H9 (cell line): ENCODE data around the gene JKAMP. TPM values are rescaled to one million over a fixed set of nuclear protein-coding genes. Genes with fewer than 3 reads are reported as not detected.

Experiments
- DNase-seq: peaks from one replicate; pipeline ENCODE4 v3.0.0-alpha.2; 2017
- H2AFZ ChIP-seq: one replicate; pipeline ENCODE4 v1.6.1; 2013; ENCODE audit warnings: mild to moderate bottlenecking, low read length, control low read depth, moderate library complexity
- H2AK5ac ChIP-seq: 2 replicates; pipeline ENCODE4 v1.6.1; 2013; ENCODE audit warnings: low read length, control low read depth, mixed read lengths; ENCODE audit not compliant: insufficient read length
- H2BK120ac ChIP-seq: one replicate; pipeline ENCODE4 v1.6.1; 2013; ENCODE audit warnings: low read depth, mild to moderate bottlenecking, low read length, control low read depth, inconsistent platforms; ENCODE audit not compliant: poor library complexity, severe bottlenecking
- H2BK12ac ChIP-seq: 2 replicates; pipeline ENCODE4 v1.6.1; 2013; ENCODE audit warnings: low read length, control low read depth, mixed read lengths, low read depth; ENCODE audit not compliant: insufficient read length
- H2BK15ac ChIP-seq: 2 replicates; pipeline ENCODE4 v1.6.1; 2013; ENCODE audit warnings: low read depth, low read length, control low read depth
- H2BK20ac ChIP-seq: one replicate; pipeline ENCODE4 v1.6.1; 2013; ENCODE audit warnings: low read depth, mild to moderate bottlenecking, low read length, control low read depth, inconsistent platforms; ENCODE audit not compliant: poor library complexity, severe bottlenecking
- H2BK5ac ChIP-seq: 2 replicates; pipeline ENCODE4 v1.6.1; 2013; ENCODE audit warnings: low read length, control low read depth, mixed read lengths; ENCODE audit not compliant: insufficient read length
- H3K14ac ChIP-seq: 2 replicates; pipeline ENCODE4 v1.6.1; 2013; ENCODE audit warnings: low read length, control low read depth; ENCODE audit not compliant: insufficient read depth
- H3K18ac ChIP-seq: 2 replicates; pipeline ENCODE4 v1.6.1; 2013; ENCODE audit warnings: low read depth, mild to moderate bottlenecking, mixed read lengths, low read length, control low read depth; ENCODE audit not compliant: insufficient read length
- H3K23ac ChIP-seq: 2 replicates; pipeline ENCODE4 v1.6.1; 2013; ENCODE audit warnings: low read length, control low read depth, mixed read lengths, low read depth; ENCODE audit not compliant: insufficient read length
- H3K23me2 ChIP-seq: 2 replicates; pipeline ENCODE4 v1.6.1; 2013; ENCODE audit warnings: low read depth, mild to moderate bottlenecking, mixed read lengths, low read length, control low read depth; ENCODE audit not compliant: insufficient read length, poor library complexity, severe bottlenecking
- H3K27ac ChIP-seq: 2 replicates; pipeline ENCODE4 v1.5.1; 2013; ENCODE audit warnings: low read length, control low read depth, mixed read lengths, low read depth; ENCODE audit not compliant: insufficient read length
- H3K27me3 ChIP-seq: 2 replicates; pipeline ENCODE4 v1.6.1; 2013; ENCODE audit warnings: low read length, control low read depth, inconsistent platforms; ENCODE audit not compliant: insufficient read depth
- H3K4ac ChIP-seq: 2 replicates; pipeline ENCODE4 v1.6.1; 2013; ENCODE audit warnings: low read depth, mild to moderate bottlenecking, control low read depth, inconsistent platforms, low read length, moderate library complexity
- H3K4me1 ChIP-seq: 2 replicates; pipeline ENCODE4 v1.6.1; 2013; ENCODE audit warnings: low read length, control low read depth, inconsistent platforms; ENCODE audit not compliant: insufficient read depth
- H3K4me2 ChIP-seq: 2 replicates; pipeline ENCODE4 v1.6.1; 2013; ENCODE audit warnings: low read length, control low read depth, mixed read lengths; ENCODE audit not compliant: insufficient read length, insufficient read depth
- H3K56ac ChIP-seq: 2 replicates; pipeline ENCODE4 v1.6.1; 2013; ENCODE audit warnings: low read depth, mild to moderate bottlenecking, mixed read lengths, low read length, control low read depth; ENCODE audit not compliant: insufficient read length
- H3K79me1 ChIP-seq: 2 replicates; pipeline ENCODE4 v1.6.1; 2013; ENCODE audit warnings: low read depth, mild to moderate bottlenecking, moderate library complexity, low read length, control low read depth, inconsistent platforms; ENCODE audit not compliant: insufficient read depth, poor library complexity, severe bottlenecking
- H3K79me2 ChIP-seq: 2 replicates; pipeline ENCODE4 v1.6.1; 2013; ENCODE audit warnings: low read length, control low read depth, inconsistent platforms; ENCODE audit not compliant: insufficient read depth
- H3K9ac ChIP-seq: 2 replicates; pipeline ENCODE4 v1.6.1; 2013; ENCODE audit warnings: low read length, control low read depth, mixed read lengths; ENCODE audit not compliant: insufficient read length; ENCODE audit errors: extremely low read depth
- H3K9me3 ChIP-seq: one replicate; pipeline ENCODE4 v1.6.1; 2013; ENCODE audit warnings: low read depth, low read length, inconsistent platforms; ENCODE audit not compliant: control insufficient read depth
- H3T11ph ChIP-seq: one replicate; pipeline ENCODE4 v1.6.1; 2013; ENCODE audit warnings: mild to moderate bottlenecking, low read length, control low read depth, inconsistent platforms
- H4K20me1 ChIP-seq: one replicate; pipeline ENCODE4 v1.6.1; 2013; ENCODE audit not compliant: control insufficient read depth, insufficient read length, insufficient read depth
- H4K5ac ChIP-seq: 2 replicates; pipeline ENCODE4 v1.6.1; 2013; ENCODE audit warnings: low read depth, mild to moderate bottlenecking, mixed read lengths, low read length, control low read depth; ENCODE audit not compliant: insufficient read length
- H4K8ac ChIP-seq: replicated peaks from 2 replicates; pipeline ENCODE4 v1.6.1; 2013; ENCODE audit warnings: low read length, control low read depth, mixed read lengths, low read depth; ENCODE audit not compliant: insufficient read length
- H4K91ac ChIP-seq: 2 replicates; pipeline ENCODE4 v1.6.1; 2013; ENCODE audit warnings: low read depth, mild to moderate bottlenecking, moderate library complexity, mixed read lengths, low read length, control low read depth; ENCODE audit not compliant: insufficient read length
- H3K27ac Mint-ChIP-seq, 3 experiments: 2 replicates in 2 of 3; 3 replicates in 1 of 3; pipeline ENCODE4 v1.8.0; 2020 to 2021; ENCODE audit warnings: mixed read lengths in 3 of 3, mild to moderate bottlenecking in 1 of 3, moderate library complexity in 1 of 3
- H3K27me3 Mint-ChIP-seq: 2 replicates; pipeline ENCODE4 v1.8.0; 2021; ENCODE audit warnings: low read depth, mild to moderate bottlenecking, moderate library complexity, mixed read lengths
- H3K36me3 Mint-ChIP-seq, 3 experiments: 2 replicates in 2 of 3; 3 replicates in 1 of 3; pipeline ENCODE4 v1.8.0; 2020 to 2021; ENCODE audit warnings: low read depth in 3 of 3, mixed read lengths in 3 of 3; ENCODE audit not compliant: insufficient read depth in 1 of 3
- H3K4me1 Mint-ChIP-seq, 2 experiments: 2 replicates each; pipeline ENCODE4 v1.8.0; 2020; ENCODE audit warnings: mixed read lengths in 2 of 2
- H3K4me3 Mint-ChIP-seq, 2 experiments: 2 replicates in 1 of 2; 3 replicates in 1 of 2; pipeline ENCODE4 v1.8.0; 2020 to 2021; ENCODE audit warnings: mild to moderate bottlenecking in 2 of 2, mixed read lengths in 2 of 2, moderate library complexity in 1 of 2
- H3K9me3 Mint-ChIP-seq, 2 experiments: 2 replicates in 1 of 2; 3 replicates in 1 of 2; pipeline ENCODE4 v1.8.0; 2020; ENCODE audit warnings: mild to moderate bottlenecking in 2 of 2, mixed read lengths in 2 of 2, moderate library complexity in 1 of 2
- WGBS: extraction: QIAGEN DNeasy Blood & Tissue Kit; methylation state at CpG from one replicate; pipeline ENCODE4 v1.1.7; 2013; ENCODE audit warnings: missing lambda C conversion rate, low lambda C conversion rate, mixed read lengths; ENCODE audit not compliant: insufficient read length; ENCODE audit errors: extremely low coverage; 5-methylcytosine and 5-hydroxymethylcytosine counted together
- total RNA-seq: library from RNA; stranded (reverse); gene quantifications from 2 replicates; pipeline ENCODE4 v1.2.1, GENCODE V29; 2021
- TF ChIP-seq, protein P1 (sequence below): fragments of 200-600 bp; sonication (generic); conservative IDR thresholded peaks from 3 replicates; pipeline ENCODE4 v1.8.0; 2021; ENCODE audit warnings: antibody characterized with exemption, mild to moderate bottlenecking

JKAMP gene
- total RNA-seq, 1 experiment from 2014 or later: 33.8 TPM

DNA sequence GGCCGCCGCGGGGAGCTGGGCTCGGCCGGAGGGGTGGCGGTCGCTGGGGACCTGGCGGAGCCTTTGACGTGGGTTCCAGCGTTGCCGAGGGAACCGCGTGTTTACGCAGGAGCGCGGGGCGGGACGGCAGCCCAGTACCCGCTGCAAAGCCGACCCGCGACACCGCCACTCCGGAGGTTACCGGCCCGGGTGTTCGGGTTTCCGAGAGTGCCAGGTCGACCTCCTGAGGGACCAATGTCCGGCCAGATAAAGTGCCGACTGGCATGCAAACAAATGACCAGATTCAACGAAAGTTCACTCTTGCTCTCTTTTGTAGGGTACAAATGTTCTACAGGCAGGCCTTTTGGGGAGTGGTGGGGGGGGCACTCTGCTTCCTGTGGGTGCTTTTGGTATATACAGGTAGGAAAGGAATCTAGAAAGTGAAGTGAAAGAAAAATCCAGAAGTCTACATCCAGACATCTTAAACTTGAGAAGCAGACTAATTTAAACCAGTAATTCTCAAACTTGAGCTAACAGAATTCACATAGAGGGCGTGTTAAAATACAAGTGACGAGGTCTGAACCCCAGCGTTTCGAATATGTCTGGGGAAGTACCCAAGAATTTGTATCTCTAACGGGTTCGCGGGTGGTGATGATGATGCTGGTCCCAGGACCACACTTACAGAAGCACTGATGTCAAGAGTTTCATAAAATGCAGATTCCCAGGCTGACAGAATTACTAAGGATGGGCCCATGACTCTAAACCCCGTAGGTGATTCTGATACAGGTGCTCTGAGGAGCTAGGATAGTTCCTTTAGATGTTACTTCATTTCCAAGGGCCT, 18.8 kb upstream of the JKAMP start, which contains the start of gene GPR135:
TSS of gene GPR135 (minus strand) at position 65 of the 820 bp plus-strand sequence. CDS start 154 bp downstream, outside the sequence.
- H3K27me3 Mint-ChIP-seq: peaks cover 25% of the 10 kb centered on the region
- no peak within 1 kb of the TSS for H2BK120ac ChIP-seq
- no peak for DNase-seq
- no CpG with 5 or more reads among the region's 40 CpGs for WGBS
- TF ChIP-seq, protein P1, sequence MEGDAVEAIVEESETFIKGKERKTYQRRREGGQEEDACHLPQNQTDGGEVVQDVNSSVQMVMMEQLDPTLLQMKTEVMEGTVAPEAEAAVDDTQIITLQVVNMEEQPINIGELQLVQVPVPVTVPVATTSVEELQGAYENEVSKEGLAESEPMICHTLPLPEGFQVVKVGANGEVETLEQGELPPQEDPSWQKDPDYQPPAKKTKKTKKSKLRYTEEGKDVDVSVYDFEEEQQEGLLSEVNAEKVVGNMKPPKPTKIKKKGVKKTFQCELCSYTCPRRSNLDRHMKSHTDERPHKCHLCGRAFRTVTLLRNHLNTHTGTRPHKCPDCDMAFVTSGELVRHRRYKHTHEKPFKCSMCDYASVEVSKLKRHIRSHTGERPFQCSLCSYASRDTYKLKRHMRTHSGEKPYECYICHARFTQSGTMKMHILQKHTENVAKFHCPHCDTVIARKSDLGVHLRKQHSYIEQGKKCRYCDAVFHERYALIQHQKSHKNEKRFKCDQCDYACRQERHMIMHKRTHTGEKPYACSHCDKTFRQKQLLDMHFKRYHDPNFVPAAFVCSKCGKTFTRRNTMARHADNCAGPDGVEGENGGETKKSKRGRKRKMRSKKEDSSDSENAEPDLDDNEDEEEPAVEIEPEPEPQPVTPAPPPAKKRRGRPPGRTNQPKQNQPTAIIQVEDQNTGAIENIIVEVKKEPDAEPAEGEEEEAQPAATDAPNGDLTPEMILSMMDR: no peak
- no peak within 1 kb of the TSS for H2BK12ac ChIP-seq
- H4K8ac ChIP-seq: no peak within 1 kb of the TSS
- H2BK5ac ChIP-seq: no peak within 1 kb of the TSS
- H2AFZ ChIP-seq: no peak within 1 kb of the TSS
- no peak within 1 kb of the TSS for H3T11ph ChIP-seq
- H2BK20ac ChIP-seq: no peak within 1 kb of the TSS
- H2AK5ac ChIP-seq: no peak within 1 kb of the TSS
- H2BK15ac ChIP-seq: no peak within 1 kb of the TSS
- H3K4ac ChIP-seq: no peak within 1 kb of the TSS
- H3K79me1 ChIP-seq: no peaks in the 10 kb centered on the region
- no peaks in the 10 kb centered on the region for H3K4me1 ChIP-seq
- H3K4me3 Mint-ChIP-seq: peak within 1 kb of the TSS; percentile 75 to 87
- H3K23ac ChIP-seq: no peak within 1 kb of the TSS
- H3K9me3 Mint-ChIP-seq: no peaks in the 10 kb centered on the region
- peaks cover 9 to 12% of the 10 kb centered on the region in 2 experiments for H3K4me1 Mint-ChIP-seq
- H3K9ac ChIP-seq: peak within 1 kb of the TSS; percentile 32
- no peak within 1 kb of the TSS for H3K56ac ChIP-seq
- peak within 1 kb of the TSS; percentile 36 for H3K4me2 ChIP-seq
- no peak within 1 kb of the TSS for H4K5ac ChIP-seq
- H3K23me2 ChIP-seq: peaks cover 12% of the 10 kb centered on the region
- H3K36me3 Mint-ChIP-seq: peaks cover 0 to 6% (median 0%) of the 10 kb centered on the region in 3 experiments; a peak in 3 of 7 replicates
- no peaks in the 10 kb centered on the region for H3K9me3 ChIP-seq
- H4K91ac ChIP-seq: no peak within 1 kb of the TSS
- H4K20me1 ChIP-seq: no peaks in the 10 kb centered on the region
- no peak within 1 kb of the TSS for H3K18ac ChIP-seq
- H3K27ac ChIP-seq: no peak within 1 kb of the TSS
- H3K14ac ChIP-seq: no peak within 1 kb of the TSS
- H3K79me2 ChIP-seq: no peaks in the 10 kb centered on the region
- peaks cover 3% of the 10 kb centered on the region; the same call in 1 of the 2 replicates for H3K27me3 ChIP-seq
- H3K27ac Mint-ChIP-seq: no peak within 1 kb of the TSS; a peak in 1 of 7 replicates
